NCI-H2196 (cell line): Measurements from ENCODE around the gene TPTE.
"Not testable (repeated sequence)": the region's sequence is repeated elsewhere in the genome, so short reads cannot be mapped to it uniquely, and the experiment has no call there.

Experiments
- DNase-seq: peaks from one replicate; lab custom pipeline; 2025; ENCODE audit not compliant: unreplicated experiment; lab: John Stamatoyannopoulos, UW

TPTE gene

GRCh38 chr21:10616535-10616934 lies 95.2 kb downstream of the TPTE start:
- no peak for DNase-seq

GRCh38 chr21:10617133-10617752 lies 95.9 kb downstream of the TPTE start:
- not testable (repeated sequence) for DNase-seq

- DNase-seq: no peak
Observed at GRCh38 chr21:10627316-10627863, 106.0 kb downstream of the TPTE start.

- DNase-seq: not testable (repeated sequence)
Observed at GRCh38 chr21:10629239-10629638, 107.9 kb downstream of the TPTE start.

GRCh38 chr21:10630829-10631228 lies 109.4 kb downstream of the TPTE start:
- DNase-seq: not testable (repeated sequence)

- not testable (repeated sequence) for DNase-seq
Observed at GRCh38 chr21:10631316-10631715, 109.9 kb downstream of the TPTE start.

GRCh38 chr21:10638144-10638543 lies 116.8 kb downstream of the TPTE start:
- not testable (repeated sequence) for DNase-seq

- no peak for DNase-seq
Observed at GRCh38 chr21:10639123-10639522, 117.7 kb downstream of the TPTE start.

GRCh38 chr21:10639746-10640145 lies 118.4 kb downstream of the TPTE start:
- not testable (repeated sequence) for DNase-seq

- DNase-seq: no peak
Observed at GRCh38 chr21:10640446-10640845, 119.1 kb downstream of the TPTE start.

- DNase-seq: no peak
Observed at GRCh38 chr21:10641107-10641506, 119.7 kb downstream of the TPTE start.

- not testable (repeated sequence) for DNase-seq
Observed at GRCh38 chr21:10645667-10646066, 124.3 kb downstream of the TPTE start.

- not testable (repeated sequence) for DNase-seq
Observed at GRCh38 chr21:10649350-10650149, 128.2 kb downstream of the TPTE start.

GRCh38 chr21:10650297-10650696 lies 128.9 kb downstream of the TPTE start:
- not testable (repeated sequence) for DNase-seq
